Liver (tissue), 3 donors: ENCODE data around the gene B4GALT5.

Experiments
- CTCF ChIP-seq: fragments of 150-350 bp; IDR thresholded peaks from 2 replicates; pipeline ENCODE4 v1.5.1; 2017; ENCODE audit warnings: improper control_type of control experiment, low read depth, low read length; ENCODE audit not compliant: missing input control
- FOXA1 ChIP-seq: IDR thresholded peaks from 2 replicates; pipeline ENCODE4 v1.6.1; 2016; ENCODE audit warnings: antibody characterized with exemption
- GABPA ChIP-seq, 2 donors: IDR thresholded peaks in 1 of 2; conservative IDR thresholded peaks in 1 of 2; 2 replicates each; pipeline ENCODE4 v1.6.1; 2016; ENCODE audit warnings: antibody characterized with exemption in 2 of 2, mild to moderate bottlenecking in 1 of 2, moderate library complexity in 1 of 2
- NR2F2 ChIP-seq: IDR thresholded peaks from 2 replicates; pipeline ENCODE4 v1.6.1; 2016; ENCODE audit warnings: antibody characterized with exemption
- SP1 ChIP-seq: IDR thresholded peaks from 2 replicates; pipeline ENCODE4 v1.6.1; 2018; ENCODE audit warnings: antibody characterized with exemption, mild to moderate bottlenecking
- YY1 ChIP-seq: IDR thresholded peaks from 2 replicates; pipeline ENCODE4 v1.6.1; 2016; ENCODE audit warnings: antibody characterized with exemption, mild to moderate bottlenecking
- TF ChIP-seq, protein P1 (sequence below): IDR thresholded peaks from 2 replicates; pipeline ENCODE4 v1.6.1; 2016; ENCODE audit warnings: antibody characterized with exemption
- TF ChIP-seq, protein P2 (sequence below): IDR thresholded peaks from 2 replicates; pipeline ENCODE4 v1.6.1; 2016; ENCODE audit warnings: antibody characterized with exemption, mild to moderate bottlenecking
- TF ChIP-seq, protein P3 (sequence below): IDR thresholded peaks from 2 replicates; pipeline ENCODE4 v1.6.1; 2016; ENCODE audit warnings: antibody characterized with exemption
- donor health status: healthy.
- donor health status: healthy.

GRCh38 chr20:49712996-49713752 is 504 bp downstream of the B4GALT5 start:
- no peak for TF ChIP-seq GABPA (IDR thresholded peaks at IDR 0.05 in 1 of 2, conservative IDR thresholded peaks at IDR 0.05 in 1 of 2)
- no peak for TF ChIP-seq CTCF
- TF ChIP-seq SP1 = no peak
- TF ChIP-seq, protein P1, sequence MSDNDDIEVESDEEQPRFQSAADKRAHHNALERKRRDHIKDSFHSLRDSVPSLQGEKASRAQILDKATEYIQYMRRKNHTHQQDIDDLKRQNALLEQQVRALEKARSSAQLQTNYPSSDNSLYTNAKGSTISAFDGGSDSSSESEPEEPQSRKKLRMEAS = no peak
- TF ChIP-seq NR2F2 = no peak
- TF ChIP-seq, protein P2, sequence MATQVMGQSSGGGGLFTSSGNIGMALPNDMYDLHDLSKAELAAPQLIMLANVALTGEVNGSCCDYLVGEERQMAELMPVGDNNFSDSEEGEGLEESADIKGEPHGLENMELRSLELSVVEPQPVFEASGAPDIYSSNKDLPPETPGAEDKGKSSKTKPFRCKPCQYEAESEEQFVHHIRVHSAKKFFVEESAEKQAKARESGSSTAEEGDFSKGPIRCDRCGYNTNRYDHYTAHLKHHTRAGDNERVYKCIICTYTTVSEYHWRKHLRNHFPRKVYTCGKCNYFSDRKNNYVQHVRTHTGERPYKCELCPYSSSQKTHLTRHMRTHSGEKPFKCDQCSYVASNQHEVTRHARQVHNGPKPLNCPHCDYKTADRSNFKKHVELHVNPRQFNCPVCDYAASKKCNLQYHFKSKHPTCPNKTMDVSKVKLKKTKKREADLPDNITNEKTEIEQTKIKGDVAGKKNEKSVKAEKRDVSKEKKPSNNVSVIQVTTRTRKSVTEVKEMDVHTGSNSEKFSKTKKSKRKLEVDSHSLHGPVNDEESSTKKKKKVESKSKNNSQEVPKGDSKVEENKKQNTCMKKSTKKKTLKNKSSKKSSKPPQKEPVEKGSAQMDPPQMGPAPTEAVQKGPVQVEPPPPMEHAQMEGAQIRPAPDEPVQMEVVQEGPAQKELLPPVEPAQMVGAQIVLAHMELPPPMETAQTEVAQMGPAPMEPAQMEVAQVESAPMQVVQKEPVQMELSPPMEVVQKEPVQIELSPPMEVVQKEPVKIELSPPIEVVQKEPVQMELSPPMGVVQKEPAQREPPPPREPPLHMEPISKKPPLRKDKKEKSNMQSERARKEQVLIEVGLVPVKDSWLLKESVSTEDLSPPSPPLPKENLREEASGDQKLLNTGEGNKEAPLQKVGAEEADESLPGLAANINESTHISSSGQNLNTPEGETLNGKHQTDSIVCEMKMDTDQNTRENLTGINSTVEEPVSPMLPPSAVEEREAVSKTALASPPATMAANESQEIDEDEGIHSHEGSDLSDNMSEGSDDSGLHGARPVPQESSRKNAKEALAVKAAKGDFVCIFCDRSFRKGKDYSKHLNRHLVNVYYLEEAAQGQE = no peak
- TF ChIP-seq YY1 = no peak
- TF ChIP-seq, protein P3, sequence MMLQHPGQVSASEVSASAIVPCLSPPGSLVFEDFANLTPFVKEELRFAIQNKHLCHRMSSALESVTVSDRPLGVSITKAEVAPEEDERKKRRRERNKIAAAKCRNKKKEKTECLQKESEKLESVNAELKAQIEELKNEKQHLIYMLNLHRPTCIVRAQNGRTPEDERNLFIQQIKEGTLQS = no peak
- TF ChIP-seq FOXA1 = no peak
